NCI-H2171 (cell line): ENCODE results near the gene KRTAP5-6.

Experiments used
- DNase-seq: peaks from one replicate; lab custom pipeline; 2025; lab: John Stamatoyannopoulos, UW

Gene KRTAP5-6

DNA sequence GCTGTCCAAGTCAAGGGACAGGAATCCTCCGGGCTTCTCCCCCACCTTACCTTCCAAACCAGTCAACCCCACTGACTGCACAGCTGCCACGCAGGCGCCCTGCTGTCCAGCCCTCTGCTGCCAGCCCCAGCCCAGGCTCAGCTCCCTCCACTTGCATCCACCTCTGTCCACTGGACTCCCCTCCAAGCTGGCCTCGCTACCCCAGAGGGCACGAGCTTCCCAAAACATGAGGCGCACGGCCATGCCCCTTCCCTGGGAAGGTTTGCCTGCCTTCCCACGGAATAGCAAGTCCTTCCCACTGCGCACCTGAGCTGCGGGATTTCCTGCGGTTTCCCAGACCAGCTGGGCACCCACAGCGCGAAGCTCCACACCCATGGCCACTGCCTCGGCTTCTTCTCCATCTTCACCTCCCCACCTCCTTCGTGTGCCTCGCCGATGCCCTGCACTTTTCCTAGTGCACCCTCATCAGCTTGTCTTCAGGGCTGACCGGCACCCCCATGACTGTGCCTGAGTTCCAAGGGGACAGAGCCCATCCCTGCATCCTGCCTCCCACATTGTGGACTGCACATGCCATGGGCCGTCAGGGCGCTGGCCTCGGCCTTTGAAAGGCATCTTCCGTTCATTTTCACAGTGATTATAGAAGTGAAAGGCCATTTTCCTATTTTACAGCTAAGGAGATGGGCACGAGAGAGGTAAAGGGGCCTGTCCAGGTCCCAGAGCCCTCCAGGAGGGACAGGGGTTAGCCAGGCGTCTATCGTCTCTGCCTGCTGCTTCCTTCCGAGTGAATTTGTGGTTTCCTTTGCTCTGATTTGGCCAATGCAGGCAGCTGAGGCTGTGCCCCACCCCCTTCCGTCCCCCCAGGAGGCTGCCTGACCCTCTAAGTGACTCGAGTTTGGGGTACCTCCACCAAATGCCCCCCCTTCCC is 37.0 kb downstream of the KRTAP5-6 start:
- DNase-seq = no peak

DNA sequence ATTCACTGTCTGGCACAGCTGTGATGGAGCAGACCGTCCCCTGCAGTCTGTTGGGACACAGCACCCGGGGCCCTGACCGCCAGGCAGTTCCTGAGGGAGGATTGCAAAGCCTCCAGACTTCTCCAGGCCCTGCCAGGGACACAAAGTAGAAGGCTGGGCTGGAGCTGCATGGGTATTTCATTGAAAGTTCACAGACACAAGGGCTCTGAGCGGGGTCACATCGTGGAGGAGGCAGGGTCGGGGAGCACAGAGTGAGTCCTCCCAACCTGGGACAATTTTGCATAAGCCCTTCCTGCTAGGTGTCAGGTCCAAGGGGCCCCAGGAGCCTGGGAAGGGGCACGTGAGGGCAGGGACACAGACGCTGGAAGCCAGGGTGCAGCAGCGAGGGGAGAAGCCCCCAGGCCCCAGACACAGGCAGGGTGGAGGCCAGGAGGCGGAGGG is 37.7 kb downstream of the KRTAP5-6 start:
- no peak for DNase-seq

DNA sequence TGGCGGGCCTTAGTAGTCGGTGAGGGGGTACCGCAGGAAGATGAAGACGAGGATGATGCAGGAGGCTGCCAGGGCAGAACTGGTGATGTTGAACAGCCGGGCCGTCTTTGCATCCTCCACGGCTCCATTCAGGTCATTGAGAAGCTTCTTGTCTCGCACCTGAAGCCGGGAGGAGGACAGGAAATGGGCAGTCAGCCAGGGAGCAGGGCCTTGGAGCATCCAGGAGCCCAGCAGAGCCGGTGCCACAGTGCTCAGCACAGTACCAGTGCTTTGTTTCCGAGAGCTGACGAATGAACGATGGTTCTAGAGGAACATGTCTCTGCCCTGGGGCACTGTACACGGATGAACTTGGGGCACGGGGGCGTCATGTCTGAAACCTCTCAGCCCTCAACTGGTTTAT is 38.3 kb downstream of the KRTAP5-6 start:
- DNase-seq = no peak

DNA sequence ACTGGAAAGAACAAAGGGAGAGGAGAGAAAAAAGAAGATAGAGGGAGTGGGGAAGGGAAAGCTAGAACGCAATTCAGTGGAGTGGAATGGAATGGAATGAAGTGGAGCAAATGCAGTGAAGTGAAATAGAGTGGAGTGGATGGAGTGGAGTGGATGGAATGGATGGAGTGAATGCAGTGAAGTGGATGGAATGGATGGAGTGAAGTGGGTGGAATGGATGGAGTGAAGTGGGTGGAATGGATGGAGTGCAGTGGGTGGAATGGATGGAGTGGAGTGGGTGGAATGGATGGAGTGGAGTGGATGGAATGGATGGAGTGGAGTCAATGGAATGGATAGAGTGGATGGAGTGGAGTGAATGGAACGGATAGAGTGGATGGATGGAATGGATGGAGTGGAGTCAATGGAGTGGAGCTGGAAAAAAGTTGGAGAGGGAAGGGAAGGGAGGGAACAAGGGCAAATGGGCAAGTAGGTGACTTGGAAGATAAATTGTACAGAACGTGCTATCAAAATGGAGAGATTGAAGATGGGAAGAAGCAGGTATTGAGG is 39.5 kb downstream of the KRTAP5-6 start:
- DNase-seq = no peak

DNA sequence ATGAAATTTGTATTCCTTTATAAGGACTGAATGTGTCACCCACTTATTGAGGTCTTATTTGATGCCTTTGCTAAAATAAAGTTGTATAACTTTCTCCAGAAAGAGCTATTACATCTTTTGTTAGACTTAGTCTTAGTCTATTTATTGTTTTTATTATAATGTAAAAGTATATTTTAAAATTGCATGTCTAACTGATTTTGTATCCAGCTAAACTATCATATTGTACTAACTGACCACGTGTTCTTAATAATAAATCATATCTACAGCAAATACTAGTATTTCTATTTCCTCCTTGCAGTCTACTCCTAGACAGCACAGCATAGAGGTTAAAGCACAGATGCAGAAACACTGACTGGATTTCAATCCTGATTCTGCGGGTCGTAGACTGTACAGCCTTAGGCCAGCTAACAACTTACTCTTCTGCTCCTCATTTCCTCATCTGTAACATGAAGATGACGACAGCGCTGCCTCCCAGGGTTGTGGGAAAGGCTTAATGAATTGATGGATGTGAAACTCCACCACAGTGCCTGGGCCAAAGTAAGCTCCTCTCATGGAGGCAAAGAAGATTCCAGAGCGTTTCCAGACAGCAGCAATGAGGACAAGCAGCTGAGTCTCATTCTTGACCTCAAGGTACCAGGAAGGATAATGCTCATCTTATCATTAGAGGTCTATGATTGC is 40.2 kb downstream of the KRTAP5-6 start:
- no peak for DNase-seq

DNA sequence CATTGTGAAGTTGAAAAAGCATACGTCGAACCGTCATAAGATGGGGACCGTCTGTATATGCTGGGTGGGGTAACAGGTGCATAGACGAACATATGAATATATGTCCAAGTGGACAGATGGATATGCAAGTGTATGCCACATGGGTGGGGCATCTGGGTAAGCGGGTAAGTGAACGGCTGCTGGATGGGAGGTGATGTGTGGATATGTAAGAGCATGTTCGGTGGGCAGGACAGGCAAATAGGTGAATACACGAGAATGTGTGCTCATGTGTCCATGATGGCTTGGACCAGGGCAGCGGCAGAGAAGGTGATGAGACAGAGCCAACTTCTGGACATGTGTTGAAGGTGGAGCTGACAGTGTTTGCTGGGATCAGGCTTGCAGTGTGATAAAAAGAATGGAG is 41.4 kb downstream of the KRTAP5-6 start:
- DNase-seq = no peak

DNA sequence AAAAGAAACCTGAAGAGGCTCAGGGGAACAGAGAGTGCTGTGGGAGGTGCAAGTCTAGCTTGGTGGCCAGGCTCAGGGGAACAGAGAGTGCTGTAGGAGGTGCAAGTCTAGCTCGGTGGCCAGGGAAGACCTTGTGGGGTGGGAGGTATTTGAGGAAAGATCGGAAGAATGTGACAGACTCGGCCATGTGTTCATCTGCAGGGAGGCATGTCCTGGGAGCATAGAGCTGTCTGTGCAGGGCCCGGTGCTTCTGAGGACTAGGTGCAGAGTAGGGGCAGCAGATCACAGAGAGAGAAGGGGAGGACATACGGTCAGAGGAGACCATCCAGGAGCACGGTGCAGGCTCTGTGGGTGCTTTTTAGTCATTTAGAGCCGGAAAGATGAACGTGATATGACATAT is 42.6 kb downstream of the KRTAP5-6 start:
- no peak for DNase-seq

DNA sequence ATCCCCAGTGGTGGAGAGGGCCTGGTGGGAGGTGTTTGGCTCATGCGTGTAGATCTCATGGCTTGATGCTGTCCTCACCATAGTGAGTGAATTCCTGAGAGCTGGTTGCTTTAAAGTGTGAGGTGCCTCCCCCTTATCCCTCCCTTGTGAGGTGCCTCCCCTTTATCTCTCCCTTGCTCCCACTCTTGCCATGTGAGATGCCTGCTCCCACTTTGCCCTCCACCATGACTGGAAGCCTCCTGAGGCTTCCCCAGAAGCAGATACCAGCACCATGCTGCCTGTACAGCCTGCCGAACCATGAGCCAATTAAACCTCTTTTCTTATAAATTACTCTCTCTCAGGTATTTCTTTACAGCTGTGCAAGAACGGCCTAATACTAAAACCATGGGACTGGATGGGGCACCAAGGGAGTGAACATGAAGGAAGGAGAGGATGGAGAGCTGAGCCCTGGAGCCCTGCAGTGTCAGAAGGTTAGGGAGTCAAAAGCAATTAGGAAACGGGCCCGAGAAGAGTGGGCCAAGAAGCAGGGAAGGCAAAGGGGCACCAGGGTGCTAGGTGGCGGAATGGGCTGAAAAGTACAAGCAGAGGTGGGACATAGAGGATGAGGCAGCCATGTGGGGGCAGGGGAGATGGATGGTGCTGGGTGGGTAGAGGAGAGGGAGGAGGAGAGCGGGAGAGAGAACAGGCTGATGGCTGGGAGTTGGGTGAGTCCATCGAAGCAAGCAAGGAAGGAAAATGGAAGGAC is 44.0 kb downstream of the KRTAP5-6 start:
- DNase-seq = no peak

DNA sequence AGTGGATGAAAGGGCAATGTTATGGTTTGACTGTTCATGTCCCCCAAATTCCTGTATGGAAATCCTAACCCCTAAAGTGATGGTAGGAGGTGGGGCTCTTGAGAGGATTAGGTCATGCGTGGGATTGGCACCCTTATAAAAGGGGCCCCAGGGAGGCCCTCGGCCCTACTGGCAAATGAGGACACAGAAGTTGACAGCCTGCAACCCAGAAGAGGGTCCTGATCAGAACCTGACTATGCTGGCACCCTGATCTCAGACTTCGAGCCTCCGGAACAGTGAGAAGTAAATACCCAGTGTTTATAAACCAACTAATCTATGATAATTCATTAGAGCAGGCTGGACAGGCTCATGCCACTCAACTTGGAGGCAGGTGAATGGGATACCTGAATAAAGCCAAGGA is 44.7 kb downstream of the KRTAP5-6 start:
- no peak for DNase-seq

DNA sequence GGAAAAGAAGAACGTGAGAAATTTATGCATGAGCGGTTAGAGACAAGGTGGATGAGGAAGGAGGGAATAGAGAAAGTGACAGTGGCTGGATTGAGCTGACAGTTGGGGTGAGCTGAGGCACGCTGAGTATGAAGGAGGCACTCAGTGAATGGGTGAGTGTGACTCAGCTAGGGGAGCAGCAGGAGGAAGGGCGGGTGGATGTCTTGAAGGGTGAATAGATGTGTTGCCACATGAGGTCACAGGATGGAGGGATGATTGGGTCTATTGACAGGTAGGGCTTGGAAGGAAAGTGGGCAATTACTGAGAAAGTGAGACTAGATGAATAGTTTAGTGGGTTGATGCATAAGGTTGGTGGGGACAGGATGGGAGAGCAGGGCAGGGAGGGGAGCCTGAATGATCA is 45.4 kb downstream of the KRTAP5-6 start:
- no peak for DNase-seq

DNA sequence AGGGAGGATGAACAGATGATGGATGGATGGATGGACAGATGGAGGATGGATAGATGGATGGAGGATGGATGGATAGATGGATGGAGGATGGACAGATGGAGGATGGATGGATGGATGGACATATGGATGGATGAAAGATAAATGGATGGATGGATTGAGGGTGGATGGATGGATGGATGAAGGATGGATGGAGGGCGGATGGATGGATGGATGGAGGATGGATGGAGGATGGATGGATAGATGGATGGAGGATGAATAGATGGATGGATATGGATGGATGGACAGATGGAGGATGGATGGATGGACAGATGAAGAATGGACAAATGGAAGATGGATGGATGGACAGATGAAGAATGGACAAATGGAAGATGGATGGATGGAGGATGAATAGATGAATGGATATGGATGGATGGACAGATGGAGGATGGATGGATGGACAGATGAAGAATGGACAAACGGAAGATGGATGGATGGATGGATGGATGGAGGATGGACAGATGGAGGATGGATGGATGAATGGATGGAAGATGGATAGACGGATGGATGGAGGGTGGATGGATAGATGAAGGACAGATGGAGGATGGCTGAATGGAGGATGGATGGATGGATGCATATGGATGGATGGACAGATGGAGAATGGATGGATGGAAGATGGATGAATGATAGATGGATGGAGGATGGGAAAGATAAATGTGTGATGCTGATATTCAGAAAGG is 46.0 kb downstream of the KRTAP5-6 start:
- DNase-seq = no peak

DNA sequence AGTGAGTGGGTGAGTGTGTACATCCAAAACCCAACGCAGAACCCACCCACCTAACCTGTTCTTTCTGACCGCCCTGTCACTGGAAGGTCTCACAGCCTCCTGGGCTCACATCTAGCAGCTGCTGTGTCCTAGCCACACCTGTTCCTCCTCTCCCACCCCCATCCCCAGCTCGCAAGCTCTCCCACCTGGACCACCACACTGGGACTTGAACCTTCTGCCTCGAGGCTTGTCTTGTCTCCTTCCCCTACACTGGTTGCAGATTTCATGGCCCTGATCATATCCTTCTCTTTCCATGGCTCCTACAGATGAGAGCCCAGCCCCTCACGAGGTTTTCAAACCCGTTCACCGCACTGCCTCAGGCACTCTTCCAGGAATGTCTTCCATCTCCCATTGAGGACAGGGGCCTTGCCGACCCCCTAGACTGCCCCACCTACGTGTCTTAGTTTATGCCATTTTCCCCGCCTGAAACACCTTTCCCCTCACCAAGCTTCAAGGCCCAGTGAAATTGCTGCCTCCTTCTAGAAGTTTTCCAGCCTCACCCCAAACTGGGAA is 46.7 kb downstream of the KRTAP5-6 start:
- DNase-seq = no peak

DNA sequence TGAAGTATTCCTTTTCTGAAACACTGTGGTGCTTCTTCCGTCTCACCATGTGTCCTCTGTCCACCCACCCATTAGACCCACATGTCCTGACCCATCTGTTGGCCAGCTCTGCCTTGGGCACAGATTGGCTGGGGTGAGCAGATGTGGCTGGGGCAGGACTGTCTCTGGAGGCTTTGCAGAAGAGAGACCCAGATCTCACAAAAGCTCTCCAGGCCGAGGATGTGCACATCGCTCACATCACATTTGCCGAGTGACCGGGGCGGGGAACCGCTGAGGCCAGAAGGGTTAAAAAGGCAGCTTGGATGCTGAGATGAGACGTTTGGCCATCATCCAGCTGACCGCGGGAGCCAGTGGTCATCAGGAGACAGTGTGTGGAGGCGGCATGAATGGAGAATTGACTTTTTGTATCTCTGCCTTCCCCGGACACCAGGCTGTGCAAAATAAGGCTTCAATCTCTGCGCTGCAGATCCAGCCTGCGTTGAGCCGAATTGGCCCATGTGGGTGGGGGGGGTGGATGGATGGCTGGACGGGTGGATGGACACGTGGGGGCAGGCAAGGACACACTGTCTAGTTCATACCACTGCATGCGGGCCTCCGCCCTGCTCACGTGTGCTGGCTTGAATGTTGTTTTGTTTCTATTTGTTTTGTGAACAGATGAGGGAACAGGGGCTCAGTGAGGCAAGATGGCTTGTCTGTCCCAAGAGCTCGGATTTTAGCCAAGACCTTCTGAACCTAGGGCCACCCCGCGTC is 47.3 kb downstream of the KRTAP5-6 start:
- DNase-seq = no peak

DNA sequence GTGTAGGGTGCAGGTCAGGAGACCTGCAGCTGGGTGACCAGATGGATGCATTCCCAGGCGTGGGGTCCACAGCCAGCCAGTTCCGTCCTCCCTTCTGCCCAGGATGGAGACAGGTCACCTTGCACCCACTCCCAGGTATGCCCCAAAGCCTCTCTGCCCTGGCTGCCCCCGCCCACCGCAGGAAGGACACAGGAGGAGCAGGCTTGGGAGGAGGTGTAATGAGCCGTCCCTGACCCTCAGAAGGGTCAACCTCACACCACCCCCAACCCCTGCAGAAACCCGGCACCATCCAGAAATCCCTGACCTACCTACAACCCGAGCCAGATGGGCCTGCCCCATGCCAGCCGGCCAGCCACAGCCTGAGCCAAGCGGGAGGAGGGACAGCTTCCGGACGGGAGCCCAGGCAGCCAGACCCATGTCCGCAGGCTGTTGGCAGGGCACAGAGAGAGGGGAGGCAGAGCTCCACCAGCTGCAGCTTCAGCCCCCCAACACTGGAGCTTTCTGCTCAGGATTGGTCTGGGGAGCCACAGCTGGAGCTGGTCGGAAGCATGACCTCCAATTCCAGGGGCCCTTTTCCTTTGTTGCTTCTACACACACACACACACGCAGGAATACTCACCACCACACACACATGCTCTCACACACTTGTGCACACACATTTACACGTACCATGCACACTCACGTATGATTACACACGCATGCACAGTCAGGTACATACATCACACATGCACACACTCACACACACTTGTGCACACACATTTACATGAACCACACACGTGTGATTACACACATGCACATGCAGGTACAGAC is 48.1 kb downstream of the KRTAP5-6 start:
- DNase-seq = no peak

DNA sequence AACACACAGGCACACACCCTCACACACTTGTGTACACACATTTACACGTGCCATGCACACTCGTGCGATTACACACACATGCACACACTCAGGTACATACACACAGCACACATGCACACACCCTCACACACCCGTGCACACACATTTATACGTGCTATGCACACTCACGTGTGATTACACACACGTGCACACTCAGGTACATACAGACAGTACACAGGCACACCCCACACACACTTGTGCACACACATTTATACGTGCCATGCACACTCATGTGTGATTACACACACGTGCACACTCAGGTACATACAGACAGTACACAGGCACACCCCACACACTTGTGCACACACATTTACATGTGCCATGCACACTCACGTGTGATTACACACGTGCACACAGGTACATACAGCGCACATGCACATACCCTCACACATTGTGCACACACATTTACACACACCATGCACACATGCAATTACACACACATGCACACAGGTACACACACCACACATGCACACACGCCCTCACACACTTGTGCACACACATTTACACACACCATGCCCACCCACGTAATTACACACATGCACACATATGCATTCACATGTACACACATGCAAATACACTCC is 48.8 kb downstream of the KRTAP5-6 start:
- DNase-seq = no peak

DNA sequence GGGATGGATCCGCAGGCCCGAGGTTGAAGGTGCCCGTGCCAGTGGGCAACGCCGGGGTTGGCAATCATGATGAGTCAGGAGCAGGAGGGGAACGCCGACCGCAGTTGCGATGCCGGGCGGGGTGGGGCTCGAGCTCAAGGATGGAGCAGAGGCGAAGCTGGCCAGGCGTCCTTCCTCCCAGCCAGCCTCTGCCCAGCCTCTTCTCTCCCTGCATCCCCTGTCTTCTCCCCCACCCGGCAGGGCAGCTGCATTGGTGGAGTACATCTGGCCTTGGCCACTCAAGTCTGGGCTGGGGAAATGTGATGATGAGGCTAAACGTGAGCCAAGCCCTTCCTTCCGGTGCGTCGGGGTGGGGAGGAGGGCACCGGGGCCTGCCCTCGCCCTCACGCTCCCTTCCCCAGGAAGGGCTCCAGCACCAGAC is 49.5 kb downstream of the KRTAP5-6 start:
- DNase-seq = no peak

DNA sequence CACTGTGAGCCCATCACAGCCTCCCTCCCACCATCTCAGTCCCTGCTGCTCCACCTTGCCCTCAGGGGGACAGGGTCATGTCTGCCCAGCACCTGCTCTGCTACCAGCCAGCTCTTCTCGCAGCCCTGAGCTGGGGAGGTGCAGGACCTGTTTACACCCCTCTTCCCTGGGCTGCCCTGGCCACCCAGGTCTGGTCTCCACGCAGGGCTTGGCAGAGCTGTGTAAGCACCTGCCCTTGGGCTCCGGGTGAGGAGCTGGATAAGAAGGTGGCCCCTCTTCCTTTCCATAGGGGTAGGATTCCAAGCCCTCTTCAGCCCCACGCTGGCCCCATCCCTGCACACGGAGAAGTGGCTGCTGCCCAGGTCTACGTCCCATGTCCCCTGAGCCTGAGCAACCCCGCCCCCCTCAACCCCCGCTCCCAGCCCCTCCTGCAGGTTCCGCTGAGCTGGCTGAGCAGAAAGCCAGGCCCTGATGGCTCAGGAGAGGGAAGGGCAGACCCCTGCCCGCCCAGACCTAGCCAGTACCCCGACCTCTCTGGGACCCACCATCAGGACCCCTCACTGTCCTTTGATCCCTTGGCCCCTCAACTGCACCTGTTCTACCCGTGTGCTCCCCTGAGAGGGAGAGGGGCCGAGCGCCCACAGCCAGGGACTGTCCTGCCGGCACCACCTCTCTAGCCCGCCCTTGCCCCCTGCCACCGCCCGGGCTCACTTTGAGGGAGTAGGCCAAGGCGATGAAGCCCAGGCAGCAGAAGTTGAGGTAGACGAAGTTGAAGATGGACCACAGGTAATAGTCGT is 50.2 kb downstream of the KRTAP5-6 start:
- no peak for DNase-seq
